NCI-H446 (cell line): Measurements from ENCODE around the gene RNF125.
"Not testable (repeated sequence)": the region's sequence is repeated elsewhere in the genome, so short reads cannot be mapped to it uniquely, and the experiment has no call there.

ENCODE experiments used
- DNase-seq, 2 experiments: peaks; one replicate each; lab custom pipeline; 2025; lab: John Stamatoyannopoulos, UW

RNF125 gene

GRCh38 chr18:32018331-32019250, at the start of gene RNF125:
TSS of gene RNF125 (plus strand) at chr18:32018825. CDS start at chr18:32018864, 39 bp downstream.
- peak in 1 of 2 experiments; percentile 4 for DNase-seq

GRCh38 chr18:31970617-31971016, 48.0 kb upstream of the RNF125 start:
- DNase-seq: no peak

- DNase-seq: no peak
Measured at GRCh38 chr18:31973929-31974546, 44.6 kb upstream of the RNF125 start.

GRCh38 chr18:31976242-31976641, 42.4 kb upstream of the RNF125 start:
- DNase-seq: no peak

- DNase-seq: peak in 1 of 2 experiments; percentile 58
Measured at GRCh38 chr18:31977270-31977872, 41.3 kb upstream of the RNF125 start.

DNA sequence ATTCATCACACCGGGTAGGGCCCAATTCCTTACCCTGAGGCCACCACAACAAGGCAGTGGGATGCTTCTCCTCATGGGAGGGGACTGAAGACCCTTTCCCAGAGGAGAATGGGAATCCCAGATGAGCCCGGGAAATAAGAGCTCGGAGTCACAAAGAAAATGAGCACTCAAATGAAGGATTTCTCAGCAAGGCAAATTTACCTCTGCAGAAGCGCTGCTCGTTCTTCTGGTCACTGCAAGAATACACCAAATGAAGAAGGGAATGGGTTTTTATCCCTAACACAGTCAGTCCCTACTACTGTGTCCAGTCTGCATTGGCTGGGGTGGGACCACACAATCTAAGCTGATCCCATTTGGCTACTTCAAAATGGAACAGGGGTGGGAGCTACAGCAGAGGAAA, 40.0 kb upstream of the RNF125 start:
- no peak for DNase-seq

GRCh38 chr18:31979714-31980113, 38.9 kb upstream of the RNF125 start:
- no peak for DNase-seq

- DNase-seq: no peak
Measured at GRCh38 chr18:31980863-31981262, 37.8 kb upstream of the RNF125 start.

DNA sequence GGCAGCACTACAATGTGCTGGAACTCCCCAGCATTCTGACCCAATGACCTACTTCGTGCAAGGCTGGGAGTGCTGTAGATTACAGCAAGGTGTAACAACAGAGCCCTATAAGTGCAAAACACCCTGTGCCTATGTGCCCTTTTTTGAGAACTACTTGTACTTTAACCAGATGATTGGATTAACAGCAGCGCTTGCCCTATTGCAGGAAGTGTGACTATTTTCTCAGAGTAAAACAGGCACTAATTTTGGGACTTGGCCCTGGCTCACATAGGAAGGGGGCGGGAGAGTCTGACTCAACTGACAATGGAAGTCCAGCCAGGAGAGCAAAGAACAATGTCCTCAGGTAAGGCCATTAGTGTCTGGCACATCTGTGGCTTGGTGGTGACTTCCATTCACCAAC, 35.6 kb upstream of the RNF125 start:
- no peak for DNase-seq

DNA sequence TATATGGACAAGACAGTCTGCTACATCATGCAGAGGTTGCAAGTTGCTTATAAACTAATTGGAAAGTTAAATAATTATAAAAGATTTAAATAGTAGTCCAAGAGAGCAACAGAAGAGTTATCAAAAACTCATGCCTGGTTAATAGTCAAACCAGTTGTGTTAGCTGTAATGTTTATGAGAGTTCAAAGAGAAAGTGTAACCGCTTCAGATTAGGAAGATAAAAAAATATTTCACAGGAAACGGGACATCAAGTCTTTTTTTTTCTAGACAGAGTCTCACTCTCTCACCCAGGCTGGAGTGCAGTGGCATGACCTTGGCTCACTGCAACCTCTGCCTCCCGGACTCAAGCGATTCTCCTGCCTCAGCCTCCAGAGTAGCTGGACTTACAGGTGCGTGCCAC, 34.6 kb upstream of the RNF125 start:
- DNase-seq: no peak

DNA sequence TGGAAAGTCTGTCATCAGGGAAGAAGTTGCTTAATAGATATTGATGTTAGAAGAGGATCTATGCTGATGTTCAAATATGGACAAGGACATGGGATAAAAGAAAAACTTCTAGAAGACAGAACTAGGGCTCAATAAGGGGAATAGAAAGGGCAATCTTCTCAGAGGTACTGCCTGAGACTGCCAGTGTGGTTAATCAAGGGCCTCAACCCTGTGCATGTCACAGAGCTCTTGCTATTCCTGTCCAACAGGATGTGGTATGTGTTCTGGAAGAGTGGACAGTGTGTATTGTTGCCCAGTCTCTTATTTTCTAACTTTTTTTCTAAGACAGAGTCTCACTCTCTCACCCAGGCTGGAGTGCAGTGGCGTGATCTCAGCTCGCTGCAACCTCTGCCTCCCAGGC, 27.8 kb upstream of the RNF125 start:
- no peak for DNase-seq

GRCh38 chr18:31996007-31996406, 22.6 kb upstream of the RNF125 start:
- no peak for DNase-seq

DNA sequence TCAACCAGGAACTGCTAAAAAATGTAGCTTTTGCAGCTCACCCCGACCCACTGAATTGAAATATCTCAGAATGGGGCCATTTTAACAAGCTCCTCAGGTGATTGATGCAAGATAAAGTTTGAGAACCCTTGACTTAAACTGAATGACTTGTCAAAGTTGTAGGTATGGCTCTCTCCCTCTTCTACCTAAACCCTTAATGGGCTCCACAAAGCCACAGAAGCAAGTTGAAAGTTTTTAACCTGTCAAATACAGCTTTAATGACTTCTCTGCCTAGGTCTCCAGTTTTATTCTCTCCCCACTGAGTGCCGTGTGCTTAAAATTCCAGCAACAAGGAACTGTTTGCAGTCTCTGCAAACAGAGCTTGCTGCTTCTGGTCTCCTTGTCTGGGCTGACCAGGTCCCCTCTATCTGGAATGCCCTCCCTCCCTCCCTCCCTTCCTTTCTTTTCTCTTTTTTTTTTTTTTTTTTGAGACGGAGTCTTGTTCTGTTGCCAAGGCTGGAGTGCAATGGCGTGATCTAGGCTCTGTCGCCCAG, 19.7 kb upstream of the RNF125 start:
- no peak for DNase-seq

GRCh38 chr18:32001141-32001540, 17.5 kb upstream of the RNF125 start:
- not testable (repeated sequence) for DNase-seq

DNA sequence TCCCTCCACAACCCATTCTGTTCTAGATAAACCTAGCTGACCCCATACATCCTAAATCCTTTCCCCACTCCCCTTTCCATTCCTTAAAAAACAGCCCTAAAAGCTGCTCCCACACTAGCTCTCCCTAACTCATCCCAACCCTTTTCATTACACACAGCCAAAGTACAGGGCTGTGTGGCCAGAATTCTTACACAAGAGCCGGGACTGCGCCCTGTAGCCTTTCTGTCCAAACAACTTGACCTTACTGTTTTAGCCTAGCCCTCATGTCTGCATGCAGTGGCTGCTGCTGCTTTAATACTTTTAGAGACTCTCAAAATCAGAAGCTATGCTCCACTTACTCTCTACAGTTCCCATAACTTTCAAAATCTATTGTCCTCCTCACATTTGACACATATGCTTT, 14.8 kb upstream of the RNF125 start:
- DNase-seq: not testable (repeated sequence)

DNA sequence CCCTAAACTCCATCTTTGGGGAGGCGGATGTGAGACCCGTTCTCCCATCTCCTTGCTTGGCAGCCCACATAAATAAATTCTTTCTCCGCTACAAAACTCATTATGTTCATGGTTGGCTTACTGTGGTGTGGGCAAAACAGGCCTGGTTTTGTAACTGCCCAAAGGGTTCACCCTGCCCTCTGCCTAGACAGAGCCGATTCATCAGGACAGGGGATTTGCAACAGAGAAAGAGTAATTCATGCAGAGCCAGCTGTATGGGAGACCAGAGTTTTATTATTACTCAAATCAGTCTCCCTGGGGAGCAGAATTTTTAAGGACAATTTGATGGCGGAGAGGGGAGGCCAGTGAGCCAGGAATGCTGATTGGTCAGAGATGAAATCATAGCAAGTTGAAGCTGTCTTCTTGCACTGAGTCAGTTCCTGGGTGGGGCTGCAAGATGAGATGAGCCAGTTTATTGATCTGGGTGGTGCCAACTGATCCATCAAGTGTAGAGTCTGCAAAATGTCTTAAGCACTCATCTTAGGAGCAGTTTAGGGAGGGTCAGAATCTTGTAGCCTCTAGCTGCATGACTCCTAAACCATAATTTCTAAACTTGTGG, 8.4 kb upstream of the RNF125 start:
- DNase-seq: no peak

DNA sequence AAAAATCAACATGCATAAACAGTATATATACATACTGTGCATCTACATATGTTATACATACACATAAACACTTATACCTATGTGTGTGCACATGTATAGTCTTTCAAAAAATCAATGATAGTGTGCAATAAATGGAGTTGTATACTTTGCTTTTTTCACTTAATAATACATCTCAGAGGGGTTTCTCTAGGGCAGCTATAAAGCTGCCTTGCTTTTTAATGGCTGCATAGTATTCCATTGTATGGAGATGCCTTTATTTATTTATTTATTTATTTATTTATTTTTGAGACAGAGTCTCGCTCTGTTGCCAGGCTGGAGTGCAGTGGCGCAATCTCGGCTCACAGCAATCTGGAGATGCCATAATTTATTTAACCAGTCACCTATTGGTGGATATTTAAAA, 7.4 kb upstream of the RNF125 start:
- DNase-seq: no peak

- DNase-seq: no peak
Measured at GRCh38 chr18:32019251-32019948, 775 bp downstream of the RNF125 start.

- DNase-seq: not testable (repeated sequence)
Measured at GRCh38 chr18:32019949-32020625, 1.5 kb downstream of the RNF125 start.

- no peak for DNase-seq
Measured at GRCh38 chr18:32021756-32022564, 3.3 kb downstream of the RNF125 start.
